ENCODE results near the gene ICE1.

ICE1 gene

GRCh38 chr5:5436203-5436760 is 13.8 kb downstream of the ICE1 start:
- no peak overlapping the region for H3K27ac ChIP-seq
- ChIA-PET CTCF (interaction anchor here (1.0 kb wide), 1 partner anchor 352 kb away, joined by 4 read pairs; no protein-coding TSS in a partner anchor), POLR2A (ENCODE audit: low non-redundant PET) (no interaction called here)
- TF ChIP-seq, protein P1, sequence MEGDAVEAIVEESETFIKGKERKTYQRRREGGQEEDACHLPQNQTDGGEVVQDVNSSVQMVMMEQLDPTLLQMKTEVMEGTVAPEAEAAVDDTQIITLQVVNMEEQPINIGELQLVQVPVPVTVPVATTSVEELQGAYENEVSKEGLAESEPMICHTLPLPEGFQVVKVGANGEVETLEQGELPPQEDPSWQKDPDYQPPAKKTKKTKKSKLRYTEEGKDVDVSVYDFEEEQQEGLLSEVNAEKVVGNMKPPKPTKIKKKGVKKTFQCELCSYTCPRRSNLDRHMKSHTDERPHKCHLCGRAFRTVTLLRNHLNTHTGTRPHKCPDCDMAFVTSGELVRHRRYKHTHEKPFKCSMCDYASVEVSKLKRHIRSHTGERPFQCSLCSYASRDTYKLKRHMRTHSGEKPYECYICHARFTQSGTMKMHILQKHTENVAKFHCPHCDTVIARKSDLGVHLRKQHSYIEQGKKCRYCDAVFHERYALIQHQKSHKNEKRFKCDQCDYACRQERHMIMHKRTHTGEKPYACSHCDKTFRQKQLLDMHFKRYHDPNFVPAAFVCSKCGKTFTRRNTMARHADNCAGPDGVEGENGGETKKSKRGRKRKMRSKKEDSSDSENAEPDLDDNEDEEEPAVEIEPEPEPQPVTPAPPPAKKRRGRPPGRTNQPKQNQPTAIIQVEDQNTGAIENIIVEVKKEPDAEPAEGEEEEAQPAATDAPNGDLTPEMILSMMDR (conservative IDR thresholded peaks at IDR 0.05; ENCODE audit: low read depth) = no peak
- no peak for DNase-seq (ENCODE audit: low spot score)

DNA sequence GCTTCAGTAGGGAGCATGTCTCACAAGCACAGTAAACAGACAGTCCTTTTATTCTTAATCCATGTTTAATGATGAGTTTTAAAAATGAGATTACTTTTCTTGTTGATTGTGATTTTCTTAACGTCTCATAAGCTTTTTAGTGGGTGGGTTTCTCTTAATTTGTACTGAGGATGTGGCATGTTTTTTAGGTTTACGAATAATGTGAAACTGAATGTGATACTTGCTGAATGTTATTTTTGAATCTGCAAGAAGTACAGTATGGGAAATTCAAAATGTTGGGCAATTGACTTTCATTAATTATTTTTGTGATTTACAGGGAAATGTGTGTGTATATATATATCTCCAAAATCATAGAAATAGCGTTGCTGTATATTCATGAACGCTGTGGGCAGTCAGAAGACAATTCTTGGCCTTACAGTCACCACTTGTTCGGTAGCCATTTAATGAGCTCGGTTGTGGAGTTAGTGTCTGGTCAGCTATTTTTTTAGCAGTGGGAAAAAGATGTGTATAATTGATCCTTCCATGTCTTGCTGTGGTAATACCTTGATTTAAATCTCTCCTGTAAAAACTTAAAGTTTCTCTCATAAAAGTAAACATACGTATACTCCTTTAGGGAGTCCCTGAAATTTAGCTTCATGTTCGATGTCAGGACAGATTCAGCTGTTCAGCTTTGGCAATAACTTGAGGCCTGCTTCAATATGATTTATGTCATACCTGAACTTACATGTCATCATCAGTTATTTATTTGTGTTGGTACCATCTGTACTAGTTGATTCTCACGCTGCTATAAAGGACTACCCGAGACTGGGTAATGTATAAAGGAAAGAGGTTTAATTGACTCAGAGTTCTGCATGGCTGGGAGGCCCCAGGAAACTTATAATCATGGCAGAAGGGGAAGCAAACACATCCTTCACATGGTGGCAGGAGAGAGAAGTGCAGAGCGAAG is 15.0 kb downstream of the ICE1 start:
- H3K27ac ChIP-seq = no peak overlapping the region
- TF ChIP-seq, protein P1 (conservative IDR thresholded peaks at IDR 0.05; ENCODE audit: low read depth) = no peak
- POLR2A ChIA-PET (ENCODE audit: low non-redundant PET) = no interaction called here
- no peak for DNase-seq (ENCODE audit: low spot score)
- CTCF ChIA-PET = no interaction called here

GRCh38 chr5:5451863-5452262 is 29.4 kb downstream of the ICE1 start:
- POLR2A ChIA-PET (ENCODE audit: low non-redundant PET) = no interaction called here
- CTCF ChIA-PET = no interaction called here

DNA sequence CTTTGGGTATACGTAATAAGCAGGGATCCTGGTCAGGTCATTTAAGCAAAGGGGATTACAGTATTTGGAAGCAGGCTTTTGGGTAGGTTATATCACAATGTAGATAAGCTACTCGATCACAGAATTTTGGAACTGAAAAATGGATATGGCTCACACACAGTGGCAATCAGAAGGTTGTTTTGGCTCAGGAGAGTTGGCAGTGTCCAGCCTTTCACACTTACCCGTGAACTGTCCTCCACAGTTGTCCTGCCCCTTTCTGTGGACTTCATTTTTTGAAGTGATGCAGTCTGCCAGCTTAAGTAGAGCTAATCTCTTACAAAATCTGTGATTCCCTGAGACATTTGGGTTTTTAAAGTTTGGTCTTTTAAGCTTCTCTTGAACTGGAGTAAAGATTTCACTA is 30.7 kb downstream of the ICE1 start:
- POLR2A ChIA-PET (ENCODE audit: low non-redundant PET) = no interaction called here
- CTCF ChIA-PET = no interaction called here

More at GRCh38 chr5:5451863-5452262, 29.4 kb downstream of the ICE1 start:
- no peak overlapping the region for H3K27ac ChIP-seq
- DNase-seq (ENCODE audit: low spot score) = no peak
- TF ChIP-seq, protein P1 (conservative IDR thresholded peaks at IDR 0.05; ENCODE audit: low read depth) = no peak

GRCh38 chr5:5454391-5454790 is 31.9 kb downstream of the ICE1 start:
- DNase-seq (ENCODE audit: low spot score) = no peak
- ChIA-PET POLR2A (ENCODE audit: low non-redundant PET) (no interaction called here), CTCF (interaction anchor here (1.2 kb wide), 1 partner anchor 12 kb away, joined by 3 read pairs; no protein-coding TSS in a partner anchor)
- TF ChIP-seq, protein P1 (conservative IDR thresholded peaks at IDR 0.05; ENCODE audit: low read depth) = no peak
- H3K27ac ChIP-seq = no peak overlapping the region

More for the DNA sequence above, 30.7 kb downstream of the ICE1 start:
- no peak overlapping the region for H3K27ac ChIP-seq
- TF ChIP-seq, protein P1 (conservative IDR thresholded peaks at IDR 0.05; ENCODE audit: low read depth) = no peak
- DNase-seq (ENCODE audit: low spot score) = no peak

DNA sequence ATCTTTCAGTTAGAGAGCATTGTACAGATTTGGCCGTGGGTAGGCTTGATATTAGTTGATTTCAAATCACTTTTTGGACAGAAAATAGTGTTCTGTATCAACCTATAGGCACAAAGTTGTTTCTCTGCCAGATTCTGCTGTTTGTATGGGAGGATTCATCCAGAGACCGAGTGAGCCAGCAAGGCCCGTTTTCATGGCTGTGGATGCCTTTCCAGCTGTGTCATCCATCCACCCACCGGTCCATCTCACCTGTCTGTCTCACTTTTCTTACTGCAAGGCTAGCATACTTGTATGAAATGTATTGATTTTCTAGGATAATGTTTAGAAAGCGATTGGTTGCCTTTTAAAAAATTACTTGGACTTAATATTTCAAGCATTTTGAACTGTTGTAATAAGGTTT is 34.4 kb downstream of the ICE1 start:
- POLR2A ChIA-PET (ENCODE audit: low non-redundant PET) = no interaction called here

More for the DNA sequence above, 34.4 kb downstream of the ICE1 start:
- DNase-seq (ENCODE audit: low spot score) = peak; percentile 23
- TF ChIP-seq, protein P1 (conservative IDR thresholded peaks at IDR 0.05; ENCODE audit: low read depth) = no peak
- CTCF ChIA-PET = no interaction called here
- no peak overlapping the region for H3K27ac ChIP-seq
